Epithelial cell of esophagus (primary cell): ENCODE measurements around the gene SDC3.

Experiments used
- DNase-seq: peaks from one replicate; pipeline ENCODE4 v3.0.0; 2010; ENCODE audit warnings: low read depth
- H3K4me3 ChIP-seq: 2 replicates; pipeline ENCODE4 v1.5.1; 2011; ENCODE audit warnings: mild to moderate bottlenecking, low read length, control low read depth
- CTCF ChIP-seq: IDR thresholded peaks from 2 replicates; pipeline ENCODE4 v1.5.1; 2011; ENCODE audit warnings: low read depth, mild to moderate bottlenecking, low read length, control low read depth, inconsistent platforms; ENCODE audit not compliant: insufficient read depth; ENCODE audit errors: missing control alignments

SDC3 gene

GRCh38 chr1:30883389-30884172, 25.0 kb downstream of the SDC3 start:
- DNase-seq, result no peak
- TF ChIP-seq CTCF, result no peak
- no peak overlapping the region for H3K4me3 ChIP-seq

- no peak overlapping the region for H3K4me3 ChIP-seq
- DNase-seq, result no peak
- no peak for TF ChIP-seq CTCF
Observed at GRCh38 chr1:30882678-30883388, 25.7 kb downstream of the SDC3 start.

GRCh38 chr1:30881319-30882181, 27.0 kb downstream of the SDC3 start:
- no peak for TF ChIP-seq CTCF
- no peak for DNase-seq

GRCh38 chr1:30880678-30881318, 27.8 kb downstream of the SDC3 start:
- no peak for DNase-seq
- TF ChIP-seq CTCF, result no peak
- no peak overlapping the region for H3K4me3 ChIP-seq

More at GRCh38 chr1:30881319-30882181, 27.0 kb downstream of the SDC3 start:
- no peak overlapping the region for H3K4me3 ChIP-seq

- no peak for TF ChIP-seq CTCF
- DNase-seq, result peak; percentile 58
- no peak overlapping the region for H3K4me3 ChIP-seq
Observed at GRCh38 chr1:30879940-30880677, 28.4 kb downstream of the SDC3 start.
